HEK293 (cell line): ENCODE results near the gene GAP43.

Experiments
- CTCF ChIA-PET: fragments of 350-600 bp; formaldehyde crosslinking; extraction: SDS; loops from one replicate; lab custom pipeline; 2021; ENCODE audit warnings: antibody characterized with exemption; lab: Yijun Ruan, JAX
- POLR2A ChIA-PET: fragments of 300-600 bp; formaldehyde crosslinking; extraction: SDS; loops from one replicate; lab custom pipeline; 2020; ENCODE audit warnings: antibody characterized with exemption, inconsistent platforms; lab: Yijun Ruan, JAX
- H3K27ac ChIP-seq: fragments of 200-500 bp; sonication (Bioruptor generic); 2 replicates; pipeline ENCODE4 v1.5.1; 2014; ENCODE audit warnings: low read depth, low read length, control low read depth, inconsistent platforms; ENCODE audit errors: extremely low read depth
- H3K36me3 ChIP-seq, 2 experiments: fragments of 200-500 bp in 1 of 2; sonication (Bioruptor generic) in 1 of 2; 1 replicate in 1 of 2; 2 replicates in 1 of 2; pipeline ENCODE4 v1.5.1; 2014 to 2017; ENCODE audit warnings: inconsistent platforms in 2 of 2, low read length in 2 of 2; ENCODE audit not compliant: control insufficient read depth in 2 of 2, insufficient read depth in 1 of 2
- H3K4me1 ChIP-seq: fragments of 200-500 bp; sonication (Bioruptor generic); 2 replicates; pipeline ENCODE4 v1.5.1; 2014; ENCODE audit warnings: mild to moderate bottlenecking, low read length, inconsistent platforms; ENCODE audit not compliant: control insufficient read depth, insufficient read depth
- H3K4me3 ChIP-seq: 2 replicates; pipeline ENCODE4 v1.5.1; 2011; ENCODE audit warnings: low read depth, mild to moderate bottlenecking, control low read depth, low read length, moderate library complexity
- H3K9me3 ChIP-seq: fragments of 200-500 bp; sonication (Bioruptor generic); 2 replicates; pipeline ENCODE4 v1.5.1; 2014; ENCODE audit warnings: low read depth, low read length, inconsistent platforms; ENCODE audit not compliant: control insufficient read depth, insufficient read depth
- KLF17 ChIP-seq: fragments of 450-650 bp; formaldehyde crosslinking; IDR thresholded peaks from 2 replicates; pipeline ENCODE4 v1.5.1; 2016; ENCODE audit warnings: missing biosample characterization, missing genetic modification characterization
- KLF8 ChIP-seq: fragments of 450-650 bp; formaldehyde crosslinking; IDR thresholded peaks from 2 replicates; pipeline ENCODE4 v1.5.1; 2016; ENCODE audit warnings: missing biosample characterization, missing genetic modification characterization
- PRDM2 ChIP-seq: fragments of 450-650 bp; formaldehyde crosslinking; IDR thresholded peaks from 2 replicates; pipeline ENCODE4 v1.5.1; 2016; ENCODE audit warnings: missing biosample characterization, missing genetic modification characterization, borderline replicate concordance
- ZBTB17 ChIP-seq: fragments of 450-650 bp; formaldehyde crosslinking; IDR thresholded peaks from 2 replicates; pipeline ENCODE4 v1.5.1; 2016; ENCODE audit warnings: missing biosample characterization, missing genetic modification characterization
- ZBTB20 ChIP-seq: fragments of 450-650 bp; formaldehyde crosslinking; IDR thresholded peaks from 2 replicates; pipeline ENCODE4 v1.5.1; 2016; ENCODE audit warnings: missing biosample characterization, missing genetic modification characterization
- ZNF146 ChIP-seq: fragments of 450-650 bp; formaldehyde crosslinking; IDR thresholded peaks from 2 replicates; pipeline ENCODE4 v1.5.1; 2016; ENCODE audit warnings: missing biosample characterization, missing genetic modification characterization
- ZNF174 ChIP-seq: fragments of 450-650 bp; formaldehyde crosslinking; IDR thresholded peaks from 2 replicates; pipeline ENCODE4 v1.5.0; 2017; ENCODE audit warnings: missing biosample characterization, mild to moderate bottlenecking, missing genetic modification characterization
- ZNF202 ChIP-seq: fragments of 450-650 bp; formaldehyde crosslinking; IDR thresholded peaks from 2 replicates; pipeline ENCODE4 v1.5.1; 2016; ENCODE audit warnings: missing biosample characterization, missing genetic modification characterization, borderline replicate concordance
- ZNF423 ChIP-seq: fragments of 450-650 bp; formaldehyde crosslinking; IDR thresholded peaks from 2 replicates; pipeline ENCODE4 v1.5.1; 2016; ENCODE audit warnings: missing biosample characterization, missing genetic modification characterization
- ZNF48 ChIP-seq: fragments of 450-650 bp; formaldehyde crosslinking; IDR thresholded peaks from 2 replicates; pipeline ENCODE4 v1.5.1; 2016; ENCODE audit warnings: missing biosample characterization, missing genetic modification characterization
- ZNF501 ChIP-seq: fragments of 450-650 bp; formaldehyde crosslinking; IDR thresholded peaks from 2 replicates; pipeline ENCODE4 v1.5.1; 2016; ENCODE audit warnings: missing biosample characterization, missing genetic modification characterization
- ZNF610 ChIP-seq: fragments of 450-650 bp; formaldehyde crosslinking; IDR thresholded peaks from 2 replicates; pipeline ENCODE4 v1.5.1; 2016; ENCODE audit warnings: missing biosample characterization, missing genetic modification characterization, borderline replicate concordance
- ZSCAN18 ChIP-seq: fragments of 450-650 bp; formaldehyde crosslinking; IDR thresholded peaks from 2 replicates; pipeline ENCODE4 v1.5.1; 2016; ENCODE audit warnings: missing biosample characterization, missing genetic modification characterization

Gene GAP43

GRCh38 chr3:115699706-115700105 is 76.4 kb downstream of the GAP43 start:
- Histone ChIP-seq H3K4me3 (no peak overlapping the region), H3K36me3 (no peaks in the 10 kb centered on the region), H3K9me3 (no peaks in the 10 kb centered on the region), H3K4me1 (no peaks in the 10 kb centered on the region), H3K27ac (no peak overlapping the region)
- no peak for TF ChIP-seq ZBTB20 (tag by site-specific recombination)
- no peak for TF ChIP-seq ZBTB17
- TF ChIP-seq PRDM2 (tag by site-specific recombination) = no peak
- ChIA-PET CTCF (interaction anchor here (0.6 kb wide), 1 partner anchor 17 kb away, joined by 3 read pairs; no protein-coding TSS in a partner anchor), POLR2A (no interaction called here)

GRCh38 chr3:115702598-115702997 is 79.3 kb downstream of the GAP43 start:
- CTCF ChIA-PET = interaction anchor here (0.6 to 0.7 kb wide), 2 partner anchors 8 to 1252 kb away, joined by 3 read pairs; no protein-coding TSS in a partner anchor
- no peak for TF ChIP-seq ZNF610 (tag by site-specific recombination)
- TF ChIP-seq ZBTB17 = no peak
- TF ChIP-seq ZNF174 (tag by site-specific recombination) = no peak
- no peak for TF ChIP-seq ZNF202 (tag by site-specific recombination)
- TF ChIP-seq KLF17 (tag by site-specific recombination) = no peak

GRCh38 chr3:115704661-115705338 is 81.5 kb downstream of the GAP43 start:
- Histone ChIP-seq H3K4me1 (no peaks in the 10 kb centered on the region), H3K27ac (no peak overlapping the region), H3K9me3 (no peaks in the 10 kb centered on the region), H3K36me3 (no peaks in the 10 kb centered on the region), H3K4me3 (no peak overlapping the region)
- ChIA-PET POLR2A (no interaction called here), CTCF (interaction anchor here (1.0 kb wide), 1 partner anchor 79 kb away, joined by 4 read pairs; no protein-coding TSS in a partner anchor)
- TF ChIP-seq ZNF174 (tag by site-specific recombination) = no peak
- TF ChIP-seq ZNF423 (tag by site-specific recombination) = no peak
- TF ChIP-seq ZNF501 (tag by site-specific recombination) = no peak
- no peak for TF ChIP-seq ZSCAN18 (tag by site-specific recombination)
- TF ChIP-seq ZNF146 = no peak
- TF ChIP-seq KLF8 = no peak
- TF ChIP-seq ZNF48 (tag by site-specific recombination) = no peak
- no peak for TF ChIP-seq ZBTB20 (tag by site-specific recombination)

More at GRCh38 chr3:115702598-115702997, 79.3 kb downstream of the GAP43 start:
- Histone ChIP-seq H3K4me1 (no peaks in the 10 kb centered on the region), H3K36me3 (no peaks in the 10 kb centered on the region), H3K9me3 (no peaks in the 10 kb centered on the region), H3K4me3 (no peak overlapping the region), H3K27ac (no peak overlapping the region)
- POLR2A ChIA-PET = no interaction called here
